SH-SY5Y (cell line): ENCODE results near the gene CC2D1A.

Experiments used
- GATA2 ChIP-seq: IDR thresholded peaks from 2 replicates; pipeline ENCODE4 v1.6.1; 2011; ENCODE audit warnings: mild to moderate bottlenecking, low read depth, low read length
- GATA3 ChIP-seq: IDR thresholded peaks from 2 replicates; pipeline ENCODE4 v1.6.1; 2011; ENCODE audit warnings: low read depth, mild to moderate bottlenecking, low read length, moderate library complexity

GRCh38 chr19:13888281-13888680 is 17.7 kb upstream of the CC2D1A start:
- TF ChIP-seq GATA3 (no peak), GATA2 (no peak)
